Vagina (tissue), 2 donors: ENCODE measurements around the gene ATP2A2.

Experiments used
- POLR2A ChIP-seq, 2 donors: fragments of 450-650 bp; IDR thresholded peaks; one replicate each; pipeline ENCODE4 v1.6.1; 2017; ENCODE audit warnings: antibody characterized with exemption in 2 of 2, mild to moderate bottlenecking in 2 of 2, moderate library complexity in 2 of 2
- TF ChIP-seq, protein P1 (sequence below), 3 experiments: fragments of 450-650 bp in 2 of 3; fragments of 200-600 bp in 1 of 3; sonication (generic) in 1 of 3; IDR thresholded peaks; one replicate each; pipeline ENCODE4 v1.5.1; 2017 to 2019; ENCODE audit warnings: antibody characterized with exemption in 3 of 3, mild to moderate bottlenecking in 2 of 3, moderate library complexity in 2 of 3

GRCh38 chr12:110340706-110341105, 59.7 kb downstream of the ATP2A2 start:
- TF ChIP-seq, protein P1, sequence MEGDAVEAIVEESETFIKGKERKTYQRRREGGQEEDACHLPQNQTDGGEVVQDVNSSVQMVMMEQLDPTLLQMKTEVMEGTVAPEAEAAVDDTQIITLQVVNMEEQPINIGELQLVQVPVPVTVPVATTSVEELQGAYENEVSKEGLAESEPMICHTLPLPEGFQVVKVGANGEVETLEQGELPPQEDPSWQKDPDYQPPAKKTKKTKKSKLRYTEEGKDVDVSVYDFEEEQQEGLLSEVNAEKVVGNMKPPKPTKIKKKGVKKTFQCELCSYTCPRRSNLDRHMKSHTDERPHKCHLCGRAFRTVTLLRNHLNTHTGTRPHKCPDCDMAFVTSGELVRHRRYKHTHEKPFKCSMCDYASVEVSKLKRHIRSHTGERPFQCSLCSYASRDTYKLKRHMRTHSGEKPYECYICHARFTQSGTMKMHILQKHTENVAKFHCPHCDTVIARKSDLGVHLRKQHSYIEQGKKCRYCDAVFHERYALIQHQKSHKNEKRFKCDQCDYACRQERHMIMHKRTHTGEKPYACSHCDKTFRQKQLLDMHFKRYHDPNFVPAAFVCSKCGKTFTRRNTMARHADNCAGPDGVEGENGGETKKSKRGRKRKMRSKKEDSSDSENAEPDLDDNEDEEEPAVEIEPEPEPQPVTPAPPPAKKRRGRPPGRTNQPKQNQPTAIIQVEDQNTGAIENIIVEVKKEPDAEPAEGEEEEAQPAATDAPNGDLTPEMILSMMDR (IDR thresholded peaks at IDR 0.05): no peak
- no peak for TF ChIP-seq POLR2A (IDR thresholded peaks at IDR 0.05)
